GM21737 (cell line): ENCODE measurements around the gene CDH4.
"Not testable (repeated sequence)": the region's sequence is repeated elsewhere in the genome, so short reads cannot be mapped to it uniquely, and the experiment has no call there.

Source experiments
- ATAC-seq: cut with Tn5 transposase; IDR thresholded peaks from one replicate; pipeline ENCODE4 v1.9.1; 2021; ENCODE audit warnings: mild to moderate bottlenecking, moderate library complexity; ENCODE audit not compliant: unreplicated experiment

CDH4 gene

DNA sequence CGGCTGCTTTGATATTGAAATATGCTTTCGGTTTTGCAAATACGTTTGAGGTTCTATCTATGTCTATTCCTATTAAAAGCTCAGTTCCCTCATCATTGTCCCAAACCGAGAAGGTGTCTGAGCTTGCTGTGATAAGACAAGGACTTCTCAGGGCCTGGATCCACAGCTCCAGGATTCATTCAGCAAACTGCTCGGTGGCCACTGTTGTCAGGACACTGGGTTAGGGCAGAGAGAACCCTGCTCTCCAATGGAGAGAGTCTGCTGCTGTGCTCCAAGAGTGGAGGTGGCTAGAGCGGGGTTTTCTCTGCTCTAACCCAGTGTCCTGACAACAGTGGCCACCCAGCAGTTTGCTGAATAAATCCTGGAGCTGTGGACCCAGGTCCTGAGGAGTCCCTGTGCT is 198.5 kb downstream of the CDH4 start:
- no peak for ATAC-seq

DNA sequence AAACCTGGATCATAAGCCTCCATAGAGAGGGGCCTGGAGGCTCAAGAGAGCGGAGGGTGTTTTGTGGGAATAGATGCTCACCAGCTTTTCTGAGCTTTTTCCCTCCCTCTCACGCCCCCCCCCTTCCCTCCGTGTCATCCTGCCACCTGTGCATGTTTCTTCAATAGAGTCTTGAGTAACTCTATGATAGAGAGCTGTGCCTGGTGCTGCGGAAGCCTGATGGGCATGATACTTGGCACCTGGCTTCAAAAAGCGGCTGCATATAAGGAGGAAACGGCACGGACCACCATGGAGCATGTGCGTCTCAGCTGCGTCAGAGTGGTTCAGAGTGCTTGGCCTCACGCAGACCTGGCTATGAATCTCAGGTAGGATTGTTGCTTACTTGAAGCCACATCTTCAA is 198.9 kb downstream of the CDH4 start:
- ATAC-seq = no peak

DNA sequence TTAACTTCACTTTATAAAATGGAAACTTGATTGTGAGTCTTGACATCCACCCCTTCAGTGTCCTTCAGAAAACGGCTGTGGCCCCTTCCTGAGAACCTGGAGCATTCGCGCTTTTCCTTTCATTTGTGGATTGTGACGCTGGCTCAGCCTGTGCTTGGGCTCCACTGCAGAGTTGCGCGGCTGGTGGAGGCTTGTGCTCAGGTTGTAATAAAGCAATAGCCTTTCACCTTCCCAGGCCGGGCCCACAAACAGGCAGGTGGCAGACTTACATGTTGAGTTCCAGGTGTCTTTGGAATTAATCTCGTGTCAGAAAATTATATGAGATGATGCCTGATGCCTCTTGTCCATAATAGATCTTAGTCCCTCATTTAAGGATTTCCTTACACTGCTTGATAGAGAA is 199.9 kb downstream of the CDH4 start:
- ATAC-seq = no peak

DNA sequence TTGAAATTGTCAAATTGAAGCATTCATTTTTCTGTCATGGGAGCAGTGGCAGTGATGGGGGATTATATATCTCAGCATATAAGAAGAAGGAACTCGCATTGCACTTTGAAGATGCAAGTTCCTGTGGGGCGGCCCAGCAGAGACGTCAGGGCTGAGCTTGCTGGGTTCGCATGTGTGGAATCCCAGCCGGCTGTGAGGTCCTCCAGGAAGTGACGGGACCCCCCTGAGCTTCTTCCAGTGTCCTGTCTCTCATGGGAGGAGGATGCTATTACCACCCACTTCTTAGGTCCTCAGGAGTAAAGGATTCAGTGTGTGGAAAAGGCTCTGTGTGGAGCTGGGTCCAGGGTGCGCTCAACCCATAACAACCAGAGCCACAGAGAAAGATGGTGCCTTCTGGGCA is 201.2 kb downstream of the CDH4 start:
- no peak for ATAC-seq

DNA sequence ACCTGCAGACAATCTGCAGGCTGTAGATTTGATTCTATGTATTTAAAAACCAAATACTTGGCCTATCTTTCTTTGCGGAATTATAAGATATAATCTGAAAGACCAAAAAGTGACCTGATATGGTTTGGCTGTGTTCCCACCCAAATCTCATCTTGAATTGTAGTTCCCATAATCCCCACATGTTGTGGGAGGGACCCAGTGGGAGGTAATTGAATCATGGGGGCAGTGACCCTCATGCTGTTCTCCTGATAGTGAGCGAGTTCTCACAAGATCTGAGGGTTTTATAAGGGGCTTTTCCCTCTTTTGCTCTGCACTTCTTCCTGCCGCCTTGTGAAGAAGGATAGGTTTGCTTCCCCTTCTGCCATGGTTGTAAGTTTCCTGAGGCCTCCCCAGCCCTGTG is 201.6 kb downstream of the CDH4 start:
- ATAC-seq = not testable (repeated sequence)

DNA sequence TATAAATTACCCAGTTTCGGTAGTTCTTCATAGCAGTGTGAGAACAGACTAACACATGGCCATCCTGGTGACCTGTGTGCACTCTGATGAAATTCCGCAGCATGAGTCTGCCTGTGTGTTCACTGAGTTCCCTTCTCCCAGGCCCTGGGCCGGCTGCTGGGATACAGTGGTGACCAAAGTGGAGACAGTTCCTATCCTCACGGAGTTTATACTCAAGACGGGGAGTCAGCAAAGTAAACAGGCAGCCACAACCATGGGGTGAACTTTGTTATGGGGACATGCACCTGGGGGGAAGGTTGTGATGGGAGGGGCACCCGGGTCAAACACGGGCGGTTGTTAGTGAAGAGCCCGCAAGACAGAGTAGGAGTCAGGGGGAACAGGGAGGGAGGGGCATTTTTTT is 202.0 kb downstream of the CDH4 start:
- ATAC-seq = no peak

DNA sequence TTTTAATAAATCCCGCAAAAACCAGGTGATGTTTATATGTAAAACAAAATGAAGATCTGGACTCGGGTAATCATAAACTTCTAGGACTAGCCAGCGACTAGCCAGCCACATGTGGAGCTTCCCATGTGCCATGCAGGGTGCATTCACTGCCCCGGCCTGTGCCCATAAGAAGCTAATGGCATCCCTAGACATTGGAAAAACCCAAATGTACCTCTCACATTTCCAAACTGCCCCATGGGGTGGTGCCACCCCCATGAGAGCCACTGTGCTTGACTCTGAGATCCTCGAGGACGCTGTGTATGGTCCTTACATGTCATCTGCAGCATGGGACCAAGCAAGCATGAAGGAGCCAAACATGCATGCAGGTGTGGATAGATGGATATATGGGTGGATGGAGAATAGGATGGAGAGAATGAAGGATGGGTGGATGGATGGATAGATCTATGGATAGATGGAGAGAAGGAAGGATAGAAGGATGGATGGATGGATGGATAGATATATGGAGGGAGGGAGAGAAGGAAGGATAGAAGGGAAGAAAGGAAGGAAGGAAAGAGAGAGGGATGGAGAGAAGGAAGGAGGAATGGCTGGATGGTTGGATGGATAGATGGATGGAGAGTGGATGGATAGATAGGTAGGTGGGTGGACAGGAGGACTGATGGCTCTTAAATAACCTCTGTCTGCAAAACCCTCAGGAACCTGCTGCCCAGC is 203.6 kb downstream of the CDH4 start:
- ATAC-seq = no peak

DNA sequence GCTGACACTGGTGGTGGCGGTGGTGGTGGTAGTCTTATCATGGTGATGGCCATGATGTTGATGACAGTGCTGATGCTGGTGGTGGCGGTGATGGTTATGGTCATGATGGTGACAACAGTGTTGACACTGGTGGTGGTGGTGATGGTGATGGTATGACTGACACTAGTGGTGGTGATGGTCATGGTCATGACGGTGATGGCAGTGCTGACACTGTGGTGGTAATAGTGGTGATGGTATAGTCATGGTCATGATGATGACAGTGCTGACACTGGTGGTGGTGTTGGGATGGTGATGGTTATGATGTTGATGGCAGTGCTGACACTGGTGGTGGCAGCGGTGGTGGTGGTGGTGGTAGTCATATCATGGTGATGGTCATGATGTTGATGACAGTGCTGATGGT is 205.7 kb downstream of the CDH4 start:
- ATAC-seq = no peak

DNA sequence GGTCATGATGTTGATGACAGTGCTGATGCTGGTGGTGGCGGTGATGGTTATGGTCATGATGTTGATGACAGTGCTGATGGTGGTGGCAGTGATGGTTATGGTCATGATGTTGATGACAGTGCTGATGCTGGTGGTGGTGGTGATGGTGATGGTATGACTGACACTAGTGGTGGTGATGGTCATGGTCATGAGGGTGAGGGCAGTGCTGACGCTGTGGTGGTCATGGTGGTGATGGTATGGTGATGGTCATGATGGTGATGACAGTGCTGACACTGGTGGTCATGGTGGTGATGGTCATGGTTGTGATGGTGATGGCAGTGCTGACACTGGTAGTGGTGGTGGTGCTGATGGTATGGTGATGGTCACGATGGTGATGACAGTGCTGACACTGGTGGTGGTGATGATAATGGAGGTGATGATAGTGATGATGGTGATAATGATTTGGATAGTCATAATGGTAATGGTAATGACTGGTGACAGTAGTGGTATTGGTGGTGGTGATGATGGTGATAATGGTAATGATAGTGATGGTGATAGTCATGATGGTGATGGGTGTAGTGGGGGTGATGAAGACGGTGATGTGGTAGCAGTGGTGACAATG is 206.2 kb downstream of the CDH4 start:
- no peak for ATAC-seq

DNA sequence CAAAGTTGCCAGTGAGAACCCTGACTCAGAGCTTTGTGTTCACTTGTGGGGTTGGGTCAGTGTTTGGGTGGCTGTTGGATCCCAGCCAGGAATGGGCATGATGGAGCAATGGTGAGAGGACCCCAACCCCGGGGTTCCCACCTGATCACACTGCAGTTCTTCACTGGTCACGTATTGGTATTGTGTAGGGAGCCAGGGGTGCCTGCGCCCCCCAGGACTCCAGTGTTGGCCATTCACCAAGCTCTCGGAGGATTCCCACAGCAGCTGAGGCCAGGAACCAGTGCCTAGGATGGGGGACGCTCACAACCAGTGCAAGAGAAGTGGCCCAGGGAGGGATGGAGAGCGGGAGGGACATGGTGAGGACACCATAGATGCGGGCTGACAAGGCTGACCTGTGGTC is 207.2 kb downstream of the CDH4 start:
- ATAC-seq = no peak

DNA sequence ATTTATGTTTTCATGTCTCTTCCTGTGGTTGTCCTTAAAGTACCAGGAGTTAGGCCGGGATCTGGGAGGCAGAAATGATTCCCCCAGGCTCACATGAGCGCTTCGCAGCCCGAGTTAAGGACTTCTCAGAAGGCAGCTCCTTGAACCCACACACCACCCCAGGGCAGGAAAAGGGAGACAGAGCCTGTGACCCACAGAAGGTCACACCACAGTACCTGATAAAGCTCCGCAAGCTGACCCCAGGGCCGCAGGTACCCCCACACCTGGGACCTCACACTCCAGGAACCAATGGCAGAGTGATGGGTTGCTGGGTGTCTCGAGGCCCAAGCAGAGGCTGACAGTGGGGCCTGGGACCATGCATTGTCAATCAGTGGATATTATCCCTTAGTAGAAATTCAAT is 207.6 kb downstream of the CDH4 start:
- no peak for ATAC-seq

DNA sequence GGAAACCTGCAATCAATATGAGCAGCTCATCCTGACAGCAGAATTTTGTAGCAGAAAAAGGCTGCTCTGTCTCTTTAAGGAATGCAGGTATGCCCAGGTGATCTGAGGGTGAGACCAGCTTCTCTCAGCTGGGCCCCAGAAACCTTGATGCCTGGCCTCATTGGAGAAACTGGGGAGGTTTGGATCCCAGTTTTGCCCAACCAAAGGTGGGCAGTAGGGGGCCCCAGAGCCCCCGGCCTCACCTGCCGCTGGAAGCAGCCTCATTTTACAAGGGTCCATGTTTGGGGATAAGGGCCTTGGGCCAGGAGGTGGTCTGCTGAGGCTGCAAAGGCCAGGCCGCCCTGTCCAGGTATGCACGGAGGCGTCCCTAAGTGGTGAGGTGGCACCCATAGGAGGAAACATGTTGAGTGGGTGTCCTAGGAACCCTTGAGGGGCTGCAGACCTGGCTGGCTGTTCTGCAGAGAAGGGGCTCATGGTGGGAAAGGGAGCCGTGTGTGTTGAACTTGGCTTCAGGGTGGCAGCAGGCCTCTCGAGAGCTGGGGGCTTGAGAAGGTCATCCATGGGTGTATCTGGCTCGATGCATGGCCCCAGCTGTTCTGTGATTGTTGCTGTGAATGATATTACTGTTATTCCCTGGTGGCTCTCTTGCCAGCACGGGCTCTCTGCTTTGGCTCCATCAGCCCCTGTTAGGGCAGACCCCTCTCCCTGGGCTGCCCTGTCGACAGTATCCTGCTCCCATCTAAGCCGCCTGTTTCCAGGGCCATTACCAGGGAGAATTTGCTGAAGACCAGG is 208.4 kb downstream of the CDH4 start:
- no peak for ATAC-seq

DNA sequence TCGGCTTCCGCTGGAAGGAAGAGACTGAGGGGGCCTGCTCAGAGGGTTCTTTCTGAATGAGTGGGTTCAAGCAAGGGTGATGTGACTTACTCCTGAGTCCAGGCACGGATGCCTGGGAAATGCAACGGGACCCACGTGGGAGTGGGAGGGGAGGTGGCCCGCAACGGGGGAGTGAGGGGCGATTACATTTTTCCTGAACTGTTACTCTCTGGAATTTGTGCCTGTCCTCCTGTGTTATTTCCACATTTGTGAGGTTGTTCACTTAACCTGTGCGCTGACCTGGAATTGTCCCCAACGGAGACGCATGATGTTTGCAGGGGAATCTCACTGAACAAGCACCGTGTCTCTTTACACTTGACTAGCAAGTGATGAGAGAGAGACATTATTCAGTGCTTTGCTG is 209.4 kb downstream of the CDH4 start:
- ATAC-seq = no peak

DNA sequence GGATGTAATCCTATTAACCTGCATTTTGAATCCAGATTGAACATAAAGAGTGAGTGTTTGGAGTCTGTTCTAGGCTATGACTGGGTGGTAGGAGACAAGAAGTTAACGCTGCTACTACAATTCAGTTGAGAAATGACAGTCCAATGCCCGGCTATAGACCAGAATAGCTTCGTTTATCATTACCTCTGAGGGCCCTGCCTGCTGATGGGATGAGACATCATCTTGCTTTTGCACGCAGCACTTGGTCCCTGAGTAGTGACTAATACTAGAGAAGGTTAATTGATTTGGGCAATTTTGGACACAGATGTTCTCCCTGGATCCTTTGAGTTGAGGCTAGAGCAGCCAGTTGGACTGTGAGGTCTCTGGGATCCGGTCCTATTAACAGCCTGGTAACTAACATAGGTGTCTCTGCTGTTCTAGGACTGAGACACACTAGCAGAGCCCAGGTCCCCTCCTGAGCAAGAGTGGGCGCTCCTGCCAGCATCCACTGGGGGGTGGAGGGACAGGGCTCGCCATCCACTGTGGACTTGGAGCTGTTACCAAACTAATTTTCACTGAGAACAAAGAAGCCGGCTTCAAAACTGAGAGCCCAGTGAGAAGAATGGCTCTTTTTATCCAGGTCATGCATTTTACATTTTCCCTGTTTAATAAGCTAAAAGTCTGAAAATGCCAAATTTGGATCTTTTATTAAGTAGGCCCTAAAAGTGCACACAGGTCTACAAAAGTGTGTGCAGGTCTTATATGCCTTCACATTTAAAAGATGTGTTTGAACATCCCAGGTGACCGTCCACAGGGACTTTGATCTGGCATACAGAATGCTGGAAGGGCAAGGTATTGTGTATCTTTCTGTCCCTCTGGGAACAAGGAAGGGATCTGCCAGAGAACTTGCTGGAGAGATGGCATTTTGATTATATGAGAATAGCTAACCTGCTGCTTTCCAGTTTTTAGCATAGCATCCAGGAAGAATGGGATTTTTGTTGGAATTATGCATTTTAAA is 212.5 kb downstream of the CDH4 start:
- ATAC-seq = no peak

DNA sequence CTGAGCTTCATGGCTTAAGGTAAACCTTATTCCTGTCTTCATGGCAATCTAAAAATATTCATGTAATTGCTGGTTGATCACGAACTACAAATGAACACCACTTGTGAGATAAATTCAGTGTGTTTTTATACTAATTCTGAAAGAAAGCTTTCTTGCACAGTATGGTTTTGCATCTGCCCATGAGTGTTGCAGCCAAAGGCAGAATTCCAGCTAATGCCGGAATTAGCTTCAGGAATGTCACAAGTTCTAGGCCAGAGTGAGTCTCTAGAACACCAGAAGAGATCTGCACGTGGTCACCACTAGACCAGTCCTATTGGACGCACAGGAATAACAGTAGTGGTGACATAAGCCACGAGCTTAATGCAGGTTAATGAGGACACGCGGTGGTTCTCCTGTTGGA is 223.7 kb downstream of the CDH4 start:
- ATAC-seq = no peak

DNA sequence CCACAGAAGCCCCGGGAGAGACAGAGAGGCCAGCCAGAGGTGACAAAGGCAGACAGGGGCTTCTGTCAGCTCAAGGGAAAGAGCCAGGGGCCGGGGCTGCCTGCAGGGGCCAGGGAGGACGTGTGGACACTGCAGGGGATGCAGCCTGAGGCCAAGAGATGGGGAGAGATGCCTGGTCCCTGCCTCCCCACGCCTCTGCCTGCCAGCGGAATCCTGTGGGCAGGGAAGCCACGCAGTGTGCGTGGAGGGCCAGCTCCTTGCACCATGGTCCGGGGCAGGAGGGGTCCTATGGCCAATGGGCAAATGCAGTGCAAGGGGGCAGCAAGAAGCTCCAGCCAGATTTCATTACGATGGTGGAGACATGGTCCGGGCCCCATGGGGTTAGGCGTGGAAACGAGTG is 224.9 kb downstream of the CDH4 start:
- no peak for ATAC-seq

DNA sequence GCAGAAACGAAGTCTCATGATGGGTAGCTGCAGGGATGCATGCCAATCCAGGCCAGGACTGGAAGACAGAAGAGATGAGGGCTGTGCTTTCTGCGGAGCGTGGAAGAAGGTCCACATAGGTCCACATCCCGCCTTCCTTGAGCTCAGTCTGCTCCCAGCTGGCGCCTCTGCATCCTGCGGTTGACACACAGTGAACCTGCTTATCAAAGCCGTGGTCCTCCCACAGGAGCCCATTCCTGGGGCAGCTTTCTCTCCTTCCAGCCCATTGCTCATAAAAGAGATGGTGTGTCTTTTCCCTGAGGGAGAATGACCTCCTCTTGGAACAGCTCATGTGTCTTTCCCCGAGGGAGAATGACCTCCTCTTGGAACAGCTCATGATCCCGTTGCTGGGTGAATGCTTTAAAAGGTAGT is 225.4 kb downstream of the CDH4 start:
- ATAC-seq = no peak

DNA sequence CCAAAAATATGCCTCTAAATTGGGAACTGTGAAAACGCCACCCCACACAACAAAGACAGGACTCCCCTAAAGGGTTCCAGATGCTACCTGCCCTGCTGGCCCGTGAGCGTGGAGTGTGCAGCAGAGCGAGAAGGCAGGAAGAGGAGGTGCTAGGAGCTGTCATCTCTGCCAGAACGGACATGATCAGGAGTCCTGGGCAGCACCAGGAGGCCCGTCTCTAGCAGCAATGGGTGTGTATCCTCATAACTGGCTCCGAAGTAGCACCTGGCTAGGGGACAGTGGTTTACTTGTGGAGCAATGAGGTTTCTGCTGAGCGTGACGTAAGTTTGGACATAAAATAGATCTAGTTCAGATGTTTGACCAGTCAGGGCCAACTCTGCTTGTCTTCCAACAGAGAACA is 226.0 kb downstream of the CDH4 start:
- ATAC-seq = no peak

DNA sequence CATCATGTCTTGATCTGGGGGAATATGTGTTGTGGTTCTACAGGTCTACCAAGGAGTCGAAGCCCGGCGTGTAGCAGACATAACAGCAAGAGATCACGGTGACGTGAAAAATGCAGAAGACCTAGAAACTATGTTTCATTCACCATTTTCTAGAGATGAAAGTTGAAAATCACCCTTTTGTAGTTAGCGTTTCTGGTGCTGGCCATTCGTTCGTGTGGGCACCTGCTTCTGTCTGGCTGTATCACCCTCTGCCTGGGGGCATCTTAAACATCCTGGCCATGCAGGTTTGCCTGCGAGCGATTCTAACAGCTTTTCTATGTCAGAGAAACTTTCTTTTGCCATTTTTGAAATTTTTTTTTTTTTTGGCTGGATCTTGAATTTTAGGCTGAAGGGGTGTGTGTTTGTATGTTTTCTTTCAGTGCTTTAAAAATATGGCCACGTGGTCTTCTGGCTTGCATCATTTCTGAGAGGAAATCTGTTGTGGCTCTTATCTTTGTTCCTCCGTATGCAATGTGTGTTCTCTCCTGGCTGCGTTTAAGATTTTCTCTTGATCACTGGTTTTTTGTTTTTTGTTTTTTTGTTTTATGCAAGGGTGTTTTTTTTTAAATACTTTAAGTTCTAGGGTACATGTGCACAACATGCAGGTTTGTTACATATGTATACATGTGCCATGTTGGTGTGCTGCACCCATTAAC is 226.7 kb downstream of the CDH4 start:
- no peak for ATAC-seq

DNA sequence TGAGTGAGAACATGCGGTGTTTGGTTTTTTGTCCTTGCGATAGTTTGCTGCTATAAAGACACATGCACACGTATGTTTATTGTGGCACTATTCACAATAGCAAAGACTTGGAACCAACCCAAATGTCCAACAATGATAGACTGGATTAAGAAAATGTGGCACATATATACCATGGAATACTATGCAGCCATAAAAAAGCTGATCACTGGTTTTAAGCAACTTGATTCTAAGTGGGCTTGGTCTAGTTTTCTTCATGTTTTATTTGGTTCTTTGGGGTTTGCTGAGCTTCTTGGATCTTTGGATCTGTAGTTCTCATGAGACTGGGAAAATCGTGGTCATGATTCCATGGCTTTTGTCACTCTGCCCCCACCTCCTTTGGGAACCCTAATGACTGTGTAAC is 227.4 kb downstream of the CDH4 start:
- not testable (repeated sequence) for ATAC-seq
